IPS DF 4.7 (cell line): Measurements from ENCODE around the gene C6orf89.
"Not testable (repeated sequence)": the region's sequence is repeated elsewhere in the genome, so short reads cannot be mapped to it uniquely, and the experiment has no call there.

ENCODE experiments used
- DNase-seq: peaks from one replicate; pipeline ENCODE4 v3.0.0-alpha.2; 2013; ENCODE audit warnings: low spot score; ENCODE audit errors: extremely low read depth

The C6orf89 gene

GRCh38 chr6:36920049-36920448 lies 34.3 kb downstream of the C6orf89 start:
- no peak for DNase-seq

DNA sequence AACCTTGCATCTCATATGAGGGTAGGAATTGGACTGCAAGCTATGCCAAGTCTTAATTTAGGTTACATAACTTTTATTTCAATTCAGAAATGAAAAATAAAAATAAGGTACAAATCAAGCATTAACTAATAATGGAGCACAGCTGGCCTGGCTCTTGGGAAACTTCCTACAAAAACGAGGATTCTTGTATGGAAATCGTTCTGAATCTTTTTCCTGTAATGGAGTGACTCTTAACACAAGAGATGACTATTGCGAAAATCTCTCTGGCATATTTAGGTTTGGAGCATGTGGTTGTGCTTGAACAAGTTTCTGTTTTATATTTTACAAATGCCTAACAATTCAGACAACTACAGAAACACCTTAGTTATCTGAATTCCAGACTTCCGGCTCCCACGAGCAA lies 34.8 kb downstream of the C6orf89 start:
- no peak for DNase-seq

DNA sequence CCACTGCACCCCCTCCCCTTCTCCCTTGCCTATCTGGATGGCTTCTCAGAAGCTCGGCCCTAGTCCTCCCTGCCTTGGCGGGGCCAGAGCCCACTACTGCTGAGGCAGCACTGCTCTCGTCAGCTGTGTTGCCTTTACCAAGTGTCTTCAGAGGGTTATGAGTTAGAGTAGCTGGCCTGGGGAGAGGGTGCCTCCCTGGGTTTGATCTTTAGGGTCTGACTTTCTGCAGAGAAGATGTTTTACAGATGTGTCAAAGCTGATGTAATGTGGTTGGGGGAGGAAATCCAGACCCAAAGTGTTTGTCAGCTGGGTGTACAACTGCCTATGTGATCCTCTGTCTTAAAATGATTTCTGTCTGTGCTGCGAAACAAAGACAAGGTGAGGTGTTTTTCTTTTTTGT lies 38.4 kb downstream of the C6orf89 start:
- DNase-seq = no peak

DNA sequence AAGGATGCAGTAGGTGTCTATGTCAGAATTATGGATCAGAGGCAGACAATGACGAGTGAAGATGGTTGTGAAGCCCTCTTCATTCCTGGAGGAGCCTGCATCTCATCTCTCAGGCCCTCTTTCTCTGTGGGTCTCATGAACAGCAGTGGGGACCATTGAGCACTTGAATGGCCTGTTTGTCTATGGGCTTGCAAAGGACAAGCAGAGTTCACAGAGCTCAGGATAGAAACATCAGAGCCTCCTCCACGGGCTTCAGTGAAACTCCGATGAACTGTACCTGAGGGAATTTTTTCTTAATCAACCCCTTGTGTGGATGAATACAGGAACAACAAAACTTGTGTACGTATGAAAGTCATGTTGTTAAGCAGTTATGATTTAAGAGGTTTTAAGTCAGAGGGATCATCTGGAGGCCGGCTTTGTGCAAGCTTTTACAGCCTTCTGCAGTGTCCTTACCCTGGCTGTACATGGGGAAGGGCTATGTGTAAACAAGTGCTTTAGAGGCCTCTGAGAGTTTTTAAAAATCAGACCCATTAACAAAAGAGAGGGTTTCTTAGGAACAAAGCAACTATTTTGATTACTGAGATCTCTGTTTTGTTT lies 39.1 kb downstream of the C6orf89 start:
- no peak for DNase-seq

GRCh38 chr6:36925809-36926208 lies 40.1 kb downstream of the C6orf89 start:
- no peak for DNase-seq

- DNase-seq = no peak
These were observed 41.2 kb downstream of the C6orf89 start for GRCh38 chr6:36926708-36927513.

DNA sequence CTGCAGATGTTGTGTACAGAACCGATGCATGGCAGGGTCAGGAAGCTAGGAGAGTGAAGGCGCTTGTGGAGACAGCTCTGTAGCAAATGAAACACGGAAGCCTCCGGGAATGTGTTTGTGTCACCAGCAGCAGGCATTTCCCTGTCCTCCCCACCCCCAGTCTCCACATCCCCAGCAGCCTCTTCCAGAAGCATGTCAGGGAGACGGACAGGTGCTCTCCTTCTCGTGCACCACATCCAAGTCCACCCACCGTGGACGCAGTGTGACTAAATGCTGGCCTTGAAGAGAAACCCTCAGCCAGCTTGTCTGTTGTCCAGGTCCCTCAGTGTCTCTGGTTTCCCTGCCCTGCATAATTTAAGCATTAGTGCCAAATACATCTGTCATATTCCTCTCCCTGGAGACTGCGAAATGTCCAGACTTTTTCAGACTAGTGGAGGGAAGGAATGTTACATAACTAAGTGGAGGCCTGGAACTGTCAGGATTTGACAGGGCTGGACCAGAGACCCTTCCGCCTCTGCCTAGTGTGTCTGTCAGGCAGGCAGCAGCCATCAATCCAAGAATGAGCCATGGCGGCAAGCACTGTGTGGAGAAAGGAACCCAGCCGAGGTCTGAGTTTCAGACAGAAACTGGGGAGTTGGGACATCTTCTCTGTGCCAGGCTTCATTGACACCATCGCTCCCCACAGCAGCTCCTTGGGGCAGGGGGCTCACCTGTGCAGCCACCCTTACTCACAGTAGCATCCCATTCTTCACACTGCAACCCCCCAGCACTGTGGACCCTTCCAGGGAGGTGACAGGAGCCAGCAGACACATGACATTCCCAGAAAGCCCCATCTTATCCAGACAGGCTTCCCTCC lies 42.2 kb downstream of the C6orf89 start:
- no peak for DNase-seq

DNA sequence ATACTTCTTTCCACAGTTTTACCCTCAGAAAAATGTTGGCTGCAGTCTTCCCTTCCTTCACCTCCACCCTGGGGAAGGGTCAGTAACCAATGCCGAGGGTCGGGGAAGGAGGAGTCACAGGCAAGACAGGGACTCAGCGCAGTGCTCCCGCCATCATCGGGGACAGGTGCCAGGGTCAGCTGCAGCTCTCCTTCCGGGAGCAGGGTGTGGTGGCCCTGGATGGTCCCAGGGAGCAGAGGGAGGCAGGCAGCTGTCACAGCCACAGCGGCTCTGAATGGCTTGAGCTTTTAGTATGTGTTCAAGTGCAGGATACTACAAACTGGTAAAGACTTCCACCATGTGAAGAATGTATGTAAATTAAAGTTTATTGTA lies 42.8 kb downstream of the C6orf89 start:
- no peak for DNase-seq

DNA sequence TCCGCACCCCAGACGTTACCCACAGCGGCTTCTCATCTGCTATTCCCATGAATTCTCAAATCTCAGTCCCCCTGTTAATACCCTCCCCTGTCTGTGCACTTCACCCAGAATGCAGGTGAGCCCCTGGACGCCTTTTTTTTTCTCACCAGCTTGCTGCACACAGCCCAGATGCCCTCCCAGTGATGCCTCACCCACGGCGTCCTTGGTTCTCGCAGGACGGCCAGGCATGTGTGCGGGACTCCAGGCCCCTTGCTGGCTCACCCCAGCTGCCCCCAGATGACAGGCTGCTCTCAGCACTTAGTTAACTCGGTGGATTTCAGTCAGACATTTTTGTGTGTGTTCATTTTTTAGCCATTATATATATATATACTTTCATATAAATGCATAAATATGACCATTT lies 43.4 kb downstream of the C6orf89 start:
- DNase-seq = no peak

DNA sequence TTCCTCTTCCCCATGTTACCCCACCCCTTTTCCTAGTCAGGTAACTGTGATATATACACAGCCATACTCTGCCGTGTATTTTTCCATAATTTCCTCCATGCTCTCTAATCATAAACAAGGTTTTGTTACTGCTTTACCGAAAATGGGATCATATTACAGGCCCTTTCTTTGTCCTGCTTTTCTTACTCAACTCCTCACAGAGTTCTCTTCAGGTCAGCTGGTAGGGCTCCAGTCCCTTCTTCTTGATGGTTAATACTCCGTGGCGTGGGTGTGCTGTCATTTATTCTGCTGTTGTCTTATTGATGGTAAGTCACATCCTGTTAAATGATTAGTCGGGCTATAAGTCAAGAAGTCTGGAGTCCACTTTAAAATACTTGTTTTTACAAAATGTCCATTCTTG lies 43.9 kb downstream of the C6orf89 start:
- no peak for DNase-seq

- no peak for DNase-seq
These were observed 44.7 kb downstream of the C6orf89 start for GRCh38 chr6:36930483-36930882.

- DNase-seq = no peak
These were observed 47.4 kb downstream of the C6orf89 start for GRCh38 chr6:36933102-36933501.

GRCh38 chr6:36933519-36933918 lies 47.8 kb downstream of the C6orf89 start:
- no peak for DNase-seq

DNA sequence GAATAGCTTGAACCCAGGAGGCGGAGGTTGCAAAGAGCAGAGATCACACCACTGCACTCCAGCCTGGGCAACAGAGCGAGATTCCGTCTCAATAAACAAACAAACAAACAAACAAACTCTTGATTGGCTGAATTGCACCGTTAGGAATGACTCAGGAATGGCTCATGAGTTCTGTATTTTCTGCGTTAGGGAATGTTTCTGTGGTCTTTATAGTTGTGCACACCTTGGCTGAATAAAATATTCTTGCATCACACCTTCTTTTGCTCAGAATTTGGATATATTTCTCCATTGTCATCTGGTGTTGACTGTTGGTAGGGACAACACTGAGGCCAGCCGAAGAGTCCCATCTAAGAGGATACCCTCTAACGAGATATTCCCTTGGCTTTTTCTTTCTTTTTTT lies 49.1 kb downstream of the C6orf89 start:
- no peak for DNase-seq

GRCh38 chr6:36936824-36937223 lies 51.1 kb downstream of the C6orf89 start:
- no peak for DNase-seq

DNA sequence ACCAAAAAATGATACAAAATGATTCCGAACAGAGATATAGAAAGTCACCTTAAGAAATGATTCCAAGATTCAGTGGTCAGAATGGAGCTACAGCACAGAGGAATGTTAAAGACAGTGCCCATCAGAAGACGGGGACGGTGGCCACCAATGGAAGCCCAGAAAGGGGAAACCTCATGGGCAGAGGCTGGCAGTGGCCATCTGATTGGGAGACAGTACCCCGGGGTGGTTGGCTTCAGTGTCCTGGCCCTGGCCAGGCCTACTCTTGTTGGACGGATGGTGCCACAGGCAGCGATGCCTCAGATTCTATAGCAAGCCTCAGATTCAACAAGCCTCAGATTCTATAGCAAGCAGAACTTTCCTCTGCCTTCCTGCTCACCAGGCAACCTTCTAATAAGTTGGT lies 52.1 kb downstream of the C6orf89 start:
- DNase-seq = no peak

GRCh38 chr6:36938536-36938935 lies 52.8 kb downstream of the C6orf89 start:
- DNase-seq = no peak

DNA sequence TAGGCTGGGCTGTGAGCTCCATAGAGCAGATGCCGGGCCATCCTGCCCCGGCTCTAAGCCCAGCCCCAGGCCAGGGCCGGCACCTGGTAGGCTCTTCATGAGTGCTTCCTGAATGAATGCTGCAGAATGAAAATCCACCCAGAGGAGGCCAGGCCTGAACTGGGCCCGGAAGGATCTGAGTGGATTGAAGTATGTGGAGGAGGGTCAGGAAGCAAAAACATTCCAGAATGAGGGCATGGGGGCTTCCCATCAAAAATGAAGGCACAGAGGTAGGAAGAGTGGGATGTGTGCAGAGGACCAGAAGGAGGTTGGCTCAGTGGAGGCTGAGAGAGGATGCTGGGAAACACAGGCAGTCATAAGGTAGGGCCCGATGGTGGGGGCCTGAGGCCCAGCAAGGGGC lies 53.3 kb downstream of the C6orf89 start:
- not testable (repeated sequence) for DNase-seq

GRCh38 chr6:36940027-36940426 lies 54.3 kb downstream of the C6orf89 start:
- DNase-seq = no peak

- DNase-seq = not testable (repeated sequence)
These were observed 55.8 kb downstream of the C6orf89 start for GRCh38 chr6:36941561-36941960.

DNA sequence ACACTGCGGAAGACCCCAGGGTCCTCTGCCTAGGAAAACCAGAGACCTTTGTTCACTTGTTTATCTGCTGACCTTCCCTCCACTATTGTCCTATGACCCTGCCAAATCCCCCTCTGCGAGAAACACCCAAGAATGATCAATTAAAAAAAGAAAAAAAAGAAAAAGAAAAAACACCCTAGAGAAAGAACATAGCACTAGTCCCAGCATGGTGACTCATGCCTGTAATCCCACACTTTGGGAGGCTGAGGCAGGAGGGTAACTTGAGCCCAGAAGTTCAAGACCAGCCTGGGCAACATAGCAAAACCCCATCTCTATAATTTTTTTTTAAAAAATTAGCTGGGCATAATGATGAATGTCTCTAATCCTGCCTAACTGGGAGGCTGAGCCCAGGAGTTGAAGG lies 56.6 kb downstream of the C6orf89 start:
- not testable (repeated sequence) for DNase-seq

DNA sequence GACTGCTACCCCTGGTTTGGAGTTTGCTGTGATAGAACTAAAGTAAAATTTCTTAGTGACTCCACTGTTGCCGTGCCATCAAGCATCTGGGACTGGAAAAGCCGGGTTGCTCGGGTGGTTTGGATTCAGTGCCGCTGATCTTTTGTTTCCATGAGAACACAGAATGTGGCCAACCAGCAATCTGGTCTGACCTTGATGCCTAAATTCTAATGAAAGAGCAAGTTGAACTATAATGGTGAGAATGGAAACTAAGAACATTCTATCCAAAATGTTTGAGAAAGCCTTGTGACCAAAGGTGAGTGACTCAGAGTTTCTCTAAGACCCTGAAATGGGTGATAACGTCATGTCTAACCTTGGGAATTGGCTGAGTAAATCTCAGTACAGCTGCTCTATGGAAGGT lies 58.9 kb downstream of the C6orf89 start:
- DNase-seq = no peak
